Activated B cell treated with CpG ODN at 0.5 μM for 24 hours (primary cell): ENCODE results near the gene ENOX1. TPM values are rescaled to one million over a fixed set of nuclear protein-coding genes. Genes with fewer than 3 reads are reported as not detected.

Experiments used
- ATAC-seq: fragments of 200-7000 bp; cut with Tn5 transposase; one replicate; pipeline ENCODE4 v1.10.0; 2021; ENCODE audit warnings: low read depth, mild to moderate bottlenecking, moderate library complexity
- CTCF ChIA-PET: fragments of 350-600 bp; sonication (Branson Sonifier 250); formaldehyde crosslinking; loops from one replicate; lab custom pipeline; 2021; ENCODE audit warnings: antibody characterized with exemption; lab: Charles Lee
- POLR2A ChIA-PET: fragments of 350-600 bp; sonication (Branson Sonifier 250); formaldehyde crosslinking; loops from one replicate; lab custom pipeline; 2021; ENCODE audit warnings: antibody characterized with exemption; lab: Charles Lee
- DNase-seq: peaks from one replicate; pipeline ENCODE4 v3.0.0; 2022
- H3K27ac Mint-ChIP-seq: one replicate; pipeline ENCODE4 v1.8.0; 2020; ENCODE audit warnings: mixed read lengths
- H3K27me3 Mint-ChIP-seq: one replicate; pipeline ENCODE4 v1.8.0; 2021; ENCODE audit warnings: mixed read lengths
- H3K36me3 Mint-ChIP-seq: one replicate; pipeline ENCODE4 v1.8.0; 2021; ENCODE audit warnings: low read depth, mixed read lengths
- H3K4me1 Mint-ChIP-seq: one replicate; pipeline ENCODE4 v1.8.0; 2021; ENCODE audit warnings: mixed read lengths
- H3K4me3 Mint-ChIP-seq: one replicate; pipeline ENCODE4 v1.8.0; 2020; ENCODE audit warnings: mild to moderate bottlenecking, mixed read lengths
- H3K9me3 Mint-ChIP-seq: one replicate; pipeline ENCODE4 v1.8.0; 2020; ENCODE audit warnings: mixed read lengths
- CTCF ChIP-seq: fragments of 200-600 bp; IDR thresholded peaks from one replicate; pipeline ENCODE4 v1.8.0; 2022; ENCODE audit warnings: antibody characterized with exemption, mild to moderate bottlenecking
- intact Hi-C: fragments of 100-400 bp; cut with micrococcal nuclease; formaldehyde crosslinking; loops from one replicate; pipeline ENCODE4 v1.15.1; 2024
- total RNA-seq: library from RNA; stranded (reverse); gene quantifications from 2 replicates; pipeline ENCODE4 v1.2.3, GENCODE V29; 2022

Gene ENOX1
- total RNA-seq, 1 donor from 2014 or later: not detected

GRCh38 chr13:43298816-43299215 lies 488.0 kb downstream of the ENOX1 start:
- H3K9me3 Mint-ChIP-seq: no peaks in the 10 kb centered on the region
- POLR2A ChIA-PET: no interaction called here
- no peak overlapping the region for H3K27ac Mint-ChIP-seq
- no peak for ATAC-seq
- intact Hi-C loops: no loop called here
- no peak overlapping the region for H3K4me3 Mint-ChIP-seq
- peaks cover 20% of the 10 kb centered on the region for H3K27me3 Mint-ChIP-seq
- H3K4me1 Mint-ChIP-seq: no peaks in the 10 kb centered on the region
- DNase-seq: no peak
- CTCF ChIA-PET: no interaction called here
- no peaks in the 10 kb centered on the region for H3K36me3 Mint-ChIP-seq
- no peak for TF ChIP-seq CTCF

- intact Hi-C loops: no loop called here
- H3K27me3 Mint-ChIP-seq: peaks cover 20% of the 10 kb centered on the region
- ChIA-PET POLR2A (no interaction called here), CTCF (no interaction called here)
- DNase-seq: no peak
- H3K27ac Mint-ChIP-seq: no peak overlapping the region
- no peaks in the 10 kb centered on the region for H3K36me3 Mint-ChIP-seq
- no peaks in the 10 kb centered on the region for H3K9me3 Mint-ChIP-seq
- no peaks in the 10 kb centered on the region for H3K4me1 Mint-ChIP-seq
- no peak for ATAC-seq
- no peak overlapping the region for H3K4me3 Mint-ChIP-seq
- no peak for TF ChIP-seq CTCF
Measured at GRCh38 chr13:43297967-43298678, 488.6 kb downstream of the ENOX1 start.

- no peak for TF ChIP-seq CTCF
- no peak overlapping the region for H3K4me3 Mint-ChIP-seq
- H3K9me3 Mint-ChIP-seq: no peaks in the 10 kb centered on the region
- peaks cover 20% of the 10 kb centered on the region for H3K27me3 Mint-ChIP-seq
- H3K36me3 Mint-ChIP-seq: no peaks in the 10 kb centered on the region
- DNase-seq (no peak), ATAC-seq (no peak)
- no peak overlapping the region for H3K27ac Mint-ChIP-seq
- intact Hi-C loops: no loop called here
- H3K4me1 Mint-ChIP-seq: no peaks in the 10 kb centered on the region
- CTCF ChIA-PET: no interaction called here
- POLR2A ChIA-PET: no interaction called here
Measured at GRCh38 chr13:43295825-43296564, 490.8 kb downstream of the ENOX1 start.

GRCh38 chr13:43295321-43295720 lies 491.5 kb downstream of the ENOX1 start:
- no peak overlapping the region for H3K4me3 Mint-ChIP-seq
- ChIA-PET POLR2A (no interaction called here), CTCF (no interaction called here)
- intact Hi-C loops: no loop called here
- no peak for TF ChIP-seq CTCF
- DNase-seq: no peak
- ATAC-seq: no peak
- no peaks in the 10 kb centered on the region for H3K36me3 Mint-ChIP-seq
- no peaks in the 10 kb centered on the region for H3K4me1 Mint-ChIP-seq
- no peaks in the 10 kb centered on the region for H3K9me3 Mint-ChIP-seq
- no peak overlapping the region for H3K27ac Mint-ChIP-seq
- H3K27me3 Mint-ChIP-seq: peaks cover 16% of the 10 kb centered on the region

GRCh38 chr13:43294412-43294811 lies 492.4 kb downstream of the ENOX1 start:
- ChIA-PET CTCF (no interaction called here), POLR2A (no interaction called here)
- Mint-ChIP-seq H3K4me1 (no peaks in the 10 kb centered on the region), H3K4me3 (no peak overlapping the region), H3K9me3 (no peaks in the 10 kb centered on the region), H3K36me3 (no peaks in the 10 kb centered on the region), H3K27ac (no peak overlapping the region), H3K27me3 (peaks cover 13% of the 10 kb centered on the region)
- DNase-seq (no peak), ATAC-seq (no peak)
- intact Hi-C loops: no loop called here
- TF ChIP-seq CTCF: no peak
